OCI-LY7 (cell line): ENCODE measurements around the gene QSER1. TPM values are rescaled to one million over a fixed set of nuclear protein-coding genes. Genes with fewer than 3 reads are reported as not detected.

Experiments used
- BruUV-seq: library from RNA; stranded (reverse); fragments of 400-500 nt; replicated peaks from 2 replicates; lab custom pipeline; 2021; lab: Mats Ljungman, UMichigan
- CTCF ChIA-PET: fragments of 300-600 bp; sonication (Branson Sonifier 250); formaldehyde crosslinking; loops from one replicate; lab custom pipeline; 2022; ENCODE audit warnings: antibody characterized with exemption; ENCODE audit not compliant: unreplicated experiment; lab: Charles Lee
- POLR2A ChIA-PET: fragments of 300-600 bp; sonication (Branson Sonifier 250); formaldehyde crosslinking; loops from one replicate; lab custom pipeline; 2022; ENCODE audit warnings: antibody characterized with exemption; lab: Charles Lee
- DNase-seq: peaks from one replicate; pipeline ENCODE4 v3.0.0-alpha.2; 2015; ENCODE audit warnings: low spot score
- H2AFZ ChIP-seq: fragments of 200-600 bp; sonication (generic), shearing (Covaris generic); 2 replicates; pipeline ENCODE4 v1.6.1; 2014; ENCODE audit warnings: mild to moderate bottlenecking, antibody characterized with exemption, low read length, moderate library complexity
- H3K27ac ChIP-seq: fragments of 200-600 bp; sonication (generic); 2 replicates; pipeline ENCODE4 v1.5.1; 2014; ENCODE audit warnings: mixed run types, low read depth, mild to moderate bottlenecking, moderate library complexity, low read length, inconsistent platforms; ENCODE audit not compliant: poor library complexity, severe bottlenecking
- H3K36me3 ChIP-seq: fragments of 200-600 bp; sonication (generic); 2 replicates; pipeline ENCODE4 v1.6.1; 2014; ENCODE audit warnings: mild to moderate bottlenecking, antibody characterized with exemption, low read length, moderate library complexity, mixed read lengths; ENCODE audit not compliant: insufficient read depth
- H3K4me1 ChIP-seq: fragments of 200-600 bp; sonication (generic); 2 replicates; pipeline ENCODE4 v1.5.1; 2014; ENCODE audit warnings: mild to moderate bottlenecking, low read length; ENCODE audit not compliant: insufficient read depth, poor library complexity, severe bottlenecking
- H3K4me2 ChIP-seq: fragments of 200-600 bp; sonication (generic); 2 replicates; pipeline ENCODE4 v1.6.1; 2014; ENCODE audit warnings: mild to moderate bottlenecking, low read length
- H3K4me3 ChIP-seq: fragments of 200-600 bp; sonication (generic); 2 replicates; pipeline ENCODE4 v1.5.1; 2014; ENCODE audit warnings: mild to moderate bottlenecking, low read depth, low read length; ENCODE audit not compliant: poor library complexity, severe bottlenecking
- H3K79me2 ChIP-seq: fragments of 200-600 bp; sonication (generic); 2 replicates; pipeline ENCODE4 v1.6.1; 2016; ENCODE audit warnings: low read depth, mild to moderate bottlenecking, low read length, moderate library complexity, mixed read lengths; ENCODE audit not compliant: insufficient read depth
- H3K9me2 ChIP-seq: fragments of 200-600 bp; sonication (generic); 2 replicates; pipeline ENCODE4 v1.6.1; 2016; ENCODE audit warnings: mild to moderate bottlenecking, low read length, mixed read lengths; ENCODE audit not compliant: insufficient read depth
- H3K9me3 ChIP-seq: fragments of 200-600 bp; sonication (generic); 2 replicates; pipeline ENCODE4 v1.6.1; 2014; ENCODE audit warnings: mild to moderate bottlenecking, mixed run types, low read length, mixed read lengths
- H4K20me1 ChIP-seq: fragments of 200-600 bp; sonication (generic); 2 replicates; pipeline ENCODE4 v1.6.1; 2014; ENCODE audit warnings: mild to moderate bottlenecking, antibody characterized with exemption, low read length, moderate library complexity, mixed read lengths; ENCODE audit not compliant: insufficient read depth
- CTCF ChIP-seq: fragments of 200-600 bp; sonication (generic); conservative IDR thresholded peaks from 2 replicates; pipeline ENCODE4 v1.5.1; 2014; ENCODE audit warnings: mild to moderate bottlenecking, antibody characterized with exemption, low read length, moderate library complexity, mixed read lengths
- EZH2phosphoT487 ChIP-seq: fragments of 200-600 bp; sonication (generic); IDR thresholded peaks from 2 replicates; pipeline ENCODE4 v1.6.1; 2018; ENCODE audit warnings: low read depth, borderline replicate concordance, mild to moderate bottlenecking, mixed run types, antibody characterized with exemption, low read length, moderate library complexity, mixed read lengths
- intact Hi-C: fragments of 100-400 bp; cut with micrococcal nuclease; formaldehyde crosslinking; loops from one replicate; pipeline ENCODE4 v1.10.0; 2022; ENCODE audit not compliant: unreplicated experiment
- total RNA-seq, 2 experiments: library from RNA; depleted of rRNA in 1 of 2; stranded (reverse); fragments of >200 nt in 1 of 2; shearing (Covaris generic) in 1 of 2; gene quantifications; 2 replicates each; pipeline ENCODE4 v1.2.3, GENCODE V29; 2014 to 2022

Gene QSER1
- total RNA-seq, 2 experiments from 2014 or later = 30.6 to 46.3 TPM

DNA sequence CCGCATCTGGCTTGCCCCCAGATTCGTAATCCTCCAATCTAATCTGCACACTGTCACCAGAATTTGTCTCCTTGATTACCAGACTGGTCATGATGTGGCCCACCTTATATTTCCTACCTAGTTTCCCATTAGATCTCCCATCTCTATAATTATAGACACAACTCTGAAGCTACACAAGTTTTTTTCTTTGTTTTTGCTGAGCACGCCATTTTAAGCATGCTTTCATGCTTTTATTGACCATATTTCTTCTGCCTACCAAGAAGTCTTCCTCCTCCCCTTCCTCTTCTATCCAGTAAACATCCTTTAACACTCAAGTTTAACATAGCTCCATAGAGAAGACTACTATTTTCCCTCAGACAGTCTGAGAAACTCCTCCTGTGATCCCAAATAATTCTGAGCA is 98.8 kb downstream of the QSER1 start:
- H3K4me1 ChIP-seq = no peaks in the 10 kb centered on the region
- no peak overlapping the region for H2AFZ ChIP-seq
- TF ChIP-seq CTCF = no peak
- no peak for TF ChIP-seq EZH2phosphoT487
- peaks cover 8% of the 10 kb centered on the region; the same call in 1 of the 2 replicates for H3K9me3 ChIP-seq
- no TSS peak for BruUV-seq
- no peaks in the 10 kb centered on the region for H3K9me2 ChIP-seq
- no peak overlapping the region for H3K27ac ChIP-seq
- no peak overlapping the region for H3K4me2 ChIP-seq
- H3K4me3 ChIP-seq = no peak overlapping the region
- ChIA-PET POLR2A (interaction anchor here (1.1 kb wide), 1 partner anchor 9 kb away, joined by 4 read pairs; no protein-coding TSS in a partner anchor), CTCF (no interaction called here)
- no peak for DNase-seq
- H4K20me1 ChIP-seq = no peaks in the 10 kb centered on the region
- no peaks in the 10 kb centered on the region for H3K36me3 ChIP-seq
- no peaks in the 10 kb centered on the region for H3K79me2 ChIP-seq
- intact Hi-C loops = no loop called here

DNA sequence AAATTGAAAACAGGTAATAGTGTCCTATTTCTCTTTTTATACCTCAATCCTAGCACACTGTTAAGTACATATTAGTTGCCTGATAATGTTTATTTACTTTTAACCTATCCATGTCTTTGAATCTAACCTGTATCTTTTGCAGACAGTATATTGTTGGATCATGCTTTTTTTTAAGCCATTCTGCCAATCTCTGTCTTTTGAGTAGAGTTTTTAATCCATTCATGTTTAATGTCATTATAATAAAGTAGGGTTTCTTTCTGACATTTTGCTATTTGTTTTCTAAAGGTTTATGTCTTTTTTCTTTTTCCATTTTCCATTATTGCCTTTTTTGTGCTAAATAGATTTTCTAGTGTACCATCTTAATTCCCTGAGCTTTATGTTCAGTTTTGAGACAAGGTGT is 99.3 kb downstream of the QSER1 start:
- Histone ChIP-seq H4K20me1 (no peaks in the 10 kb centered on the region), H3K4me1 (no peaks in the 10 kb centered on the region), H2AFZ (no peak overlapping the region), H3K27ac (no peak overlapping the region), H3K9me3 (peaks cover 8% of the 10 kb centered on the region; the same call in 1 of the 2 replicates), H3K4me3 (no peak overlapping the region), H3K9me2 (no peaks in the 10 kb centered on the region), H3K36me3 (no peaks in the 10 kb centered on the region), H3K79me2 (no peaks in the 10 kb centered on the region), H3K4me2 (no peak overlapping the region)
- ChIA-PET CTCF (no interaction called here), POLR2A (interaction anchor here (1.1 kb wide), 1 partner anchor 10 kb away, joined by 4 read pairs; no protein-coding TSS in a partner anchor)
- DNase-seq = no peak
- no TSS peak for BruUV-seq
- no peak for TF ChIP-seq CTCF
- TF ChIP-seq EZH2phosphoT487 = no peak
- intact Hi-C loops = no loop called here

- Histone ChIP-seq H3K4me2 (no peak overlapping the region), H3K79me2 (no peaks in the 10 kb centered on the region), H4K20me1 (no peaks in the 10 kb centered on the region), H3K9me2 (no peaks in the 10 kb centered on the region), H3K9me3 (no peaks in the 10 kb centered on the region), H3K27ac (no peak overlapping the region), H3K4me1 (no peaks in the 10 kb centered on the region), H3K36me3 (no peaks in the 10 kb centered on the region), H3K4me3 (no peak overlapping the region), H2AFZ (no peak overlapping the region)
- TF ChIP-seq CTCF (no peak), EZH2phosphoT487 (no peak)
- POLR2A ChIA-PET = interaction anchor here (0.6 to 1.7 kb wide), 3 partner anchors 19 to 221 kb away, joined by 4 to 5 read pairs (median 4); no protein-coding TSS in a partner anchor
- CTCF ChIA-PET = no interaction called here
- intact Hi-C loops = no loop called here
- no peak for DNase-seq
- BruUV-seq = no TSS peak
Observed at GRCh38 chr11:33000181-33000580, 107.6 kb downstream of the QSER1 start.
